ENCODE measurements around the gene C1QTNF8. TPM values are rescaled to one million over a fixed set of nuclear protein-coding genes. Genes with fewer than 3 reads are reported as not detected.
A peak's percentile ranks its signal among the peaks of the same experiment; 100 is the strongest.

C1QTNF8 gene
- total and polyA plus RNA-seq, 2 of the 13 experiments (the other 11 are each of a cell fraction or from before 2014, with no cell fraction given): 0.09 TPM; not detected in 1

GRCh38 chr16:1094124-1094479 lies 1.9 kb downstream of the C1QTNF8 start:
- ChIA-PET POLR2A (interaction anchor here (1.3 kb wide), 3 partner anchors 12 to 20 kb away, joined by 4 to 7 read pairs (median 4); no protein-coding TSS in a partner anchor), CTCF (ENCODE audit: low intra/inter-chr PET ratio, low total read pairs) (no interaction called here)
- Histone ChIP-seq H3K4me3 (replicated peaks in 1 of 3; ENCODE audit: insufficient read depth in 1 of 3, low read depth in 2 of 3, low read length in 3 of 3) (peak overlapping the region in 1 of 3 experiments; percentile 36; a peak in 1 of 6 replicates), H3K27me3 (ENCODE audit: control insufficient read depth in 1 of 2, insufficient read depth in 2 of 2, low read length in 2 of 2) (peaks cover 13 to 46% of the 10 kb centered on the region in 2 experiments), H3K4me2 (ENCODE audit: low read depth, low read length) (0 out of 2 replicates have a peak overlapping the region, but pooled peaks have one; percentile 0), H3K9me3 (ENCODE audit: low read length) (no peaks in the 10 kb centered on the region), H3K27ac (ENCODE audit: extremely low read length, insufficient read depth, low read length) (no peak overlapping the region), H2AFZ (ENCODE audit: low read length) (no peak overlapping the region), H4K20me1 (ENCODE audit: insufficient read depth, low read length) (no peaks in the 10 kb centered on the region), H3K36me3 (replicated peaks in 1 of 2; ENCODE audit: control insufficient read depth in 1 of 2, insufficient read depth in 2 of 2, low read length in 2 of 2) (no peaks in the 10 kb centered on the region), H3K4me1 (ENCODE audit: insufficient read depth, low read length) (peaks cover 20% of the 10 kb centered on the region), H3K9ac (ENCODE audit: insufficient read depth, low read depth, low read length) (no peak overlapping the region), H3K79me2 (ENCODE audit: insufficient read depth, low read length) (no peaks in the 10 kb centered on the region)
- in situ Hi-C loops (cut with HindIII; ENCODE audit: extremely low pct_ligation_motif_present, low pct_unique_long_range_greater_than_20kb): no loop called here
- BruUV-seq (replicated peaks): no TSS peak
- DNase-seq (ENCODE audit: low spot score) (no peak), FAIRE-seq (no peak), ATAC-seq (no peak; the same call in 2 of the 3 replicates)
- WGBS (ENCODE audit: low lambda C conversion rate): 3% methylated on average over 6 of the region's 13 CpGs
- intact Hi-C loops (cut with micrococcal nuclease; ENCODE audit: unreplicated experiment): no loop called here
- TF ChIP-seq MTF2 (CRISPR knock-in tag; IDR thresholded peaks at IDR 0.05; ENCODE audit: borderline replicate concordance): no peak
- TF ChIP-seq NR0B2 (CRISPR knock-in tag; IDR thresholded peaks at IDR 0.05): 0 out of 2 replicates have a peak, but pooled peaks have one; percentile 15
- TF ChIP-seq RFXANK (CRISPR knock-in tag; IDR thresholded peaks at IDR 0.05): no peak
- TF ChIP-seq AHR (CRISPR knock-in tag; IDR thresholded peaks at IDR 0.05): no peak
- TF ChIP-seq ZNF891 (CRISPR knock-in tag; IDR thresholded peaks at IDR 0.05): peak; percentile 14; the same call in 1 of the 2 replicates
- TF ChIP-seq ZSCAN25 (CRISPR knock-in tag; IDR thresholded peaks at IDR 0.05): no peak
- TF ChIP-seq SATB2 (CRISPR knock-in tag; IDR thresholded peaks at IDR 0.05): 0 out of 2 replicates have a peak, but pooled peaks have one; percentile 4
- TF ChIP-seq ZNF20 (CRISPR knock-in tag; IDR thresholded peaks at IDR 0.05): no peak
- peak; percentile 64; the same call in 1 of the 2 replicates for TF ChIP-seq ZNF629 (CRISPR knock-in tag; conservative IDR thresholded peaks at IDR 0.05)
- TF ChIP-seq FOXA1 (IDR thresholded peaks at IDR 0.05): no peak
- TF ChIP-seq FOXA1 (CRISPR knock-in tag; IDR thresholded peaks at IDR 0.05): no peak
- TF ChIP-seq U2AF2 (IDR thresholded peaks at IDR 0.05; ENCODE audit: low read depth, low read length): no peak
- TF ChIP-seq HNF4A (CRISPR knock-in tag; IDR thresholded peaks at IDR 0.05): 0 out of 2 replicates have a peak, but pooled peaks have one; percentile 40
- no peak for TF ChIP-seq PLRG1 (conservative IDR thresholded peaks at IDR 0.05)
- TF ChIP-seq HOXA9 (CRISPR knock-in tag; IDR thresholded peaks at IDR 0.05; ENCODE audit: borderline replicate concordance): no peak
- no peak for TF ChIP-seq RXRB (CRISPR knock-in tag; IDR thresholded peaks at IDR 0.05; ENCODE audit: borderline replicate concordance)
- no peak for TF ChIP-seq ATAD3A (CRISPR knock-in tag; IDR thresholded peaks at IDR 0.05)
- TF ChIP-seq CREB1 (IDR thresholded peaks at IDR 0.05): no peak
- no peak for TF ChIP-seq CREB1 (CRISPR knock-in tag; IDR thresholded peaks at IDR 0.05)
- TF ChIP-seq IRF2 (CRISPR knock-in tag; IDR thresholded peaks at IDR 0.05): no peak
- TF ChIP-seq ZHX2 (IDR thresholded peaks at IDR 0.05; ENCODE audit: low read depth): no peak
- TF ChIP-seq ZHX2 (CRISPR knock-in tag; IDR thresholded peaks at IDR 0.05; ENCODE audit: borderline replicate concordance): no peak
- no peak for TF ChIP-seq ELF4 (CRISPR knock-in tag; IDR thresholded peaks at IDR 0.05; ENCODE audit: borderline replicate concordance)
- no peak for TF ChIP-seq RARG (CRISPR knock-in tag; IDR thresholded peaks at IDR 0.05; ENCODE audit: low read depth)
